GM19351 (cell line): Measurements from ENCODE around the gene RYR2.

Experiments
- ATAC-seq: cut with Tn5 transposase; IDR thresholded peaks from one replicate; pipeline ENCODE4 v1.9.1; 2021; ENCODE audit warnings: mild to moderate bottlenecking, moderate library complexity; ENCODE audit not compliant: unreplicated experiment

The RYR2 gene

GRCh38 chr1:237416924-237417655 lies 375.1 kb downstream of the RYR2 start:
- no peak for ATAC-seq

- no peak for ATAC-seq
Measured at GRCh38 chr1:237428809-237429208, 386.8 kb downstream of the RYR2 start.

- ATAC-seq, result no peak
Measured at GRCh38 chr1:237429252-237429651, 387.3 kb downstream of the RYR2 start.

GRCh38 chr1:237431448-237431847 lies 389.5 kb downstream of the RYR2 start:
- no peak for ATAC-seq

GRCh38 chr1:237440346-237440745 lies 398.4 kb downstream of the RYR2 start:
- ATAC-seq, result no peak

GRCh38 chr1:237444120-237444790 lies 402.3 kb downstream of the RYR2 start:
- ATAC-seq, result no peak

GRCh38 chr1:237448042-237448441 lies 406.1 kb downstream of the RYR2 start:
- no peak for ATAC-seq

GRCh38 chr1:237457573-237457972 lies 415.6 kb downstream of the RYR2 start:
- no peak for ATAC-seq

- no peak for ATAC-seq
Measured at GRCh38 chr1:237467320-237467719, 425.3 kb downstream of the RYR2 start.

GRCh38 chr1:237470712-237471338 lies 428.8 kb downstream of the RYR2 start:
- no peak for ATAC-seq

- ATAC-seq, result no peak
Measured at GRCh38 chr1:237471377-237471776, 429.4 kb downstream of the RYR2 start.

GRCh38 chr1:237471956-237472355 lies 430.0 kb downstream of the RYR2 start:
- no peak for ATAC-seq

- ATAC-seq, result no peak
Measured at GRCh38 chr1:237473854-237474253, 431.9 kb downstream of the RYR2 start.

GRCh38 chr1:237478082-237478481 lies 436.1 kb downstream of the RYR2 start:
- ATAC-seq, result no peak

- ATAC-seq, result no peak
Measured at GRCh38 chr1:237478842-237479241, 436.9 kb downstream of the RYR2 start.

- ATAC-seq, result no peak
Measured at GRCh38 chr1:237482777-237483176, 440.8 kb downstream of the RYR2 start.

- peak; percentile 74 for ATAC-seq
Measured at GRCh38 chr1:237492359-237492758, 450.4 kb downstream of the RYR2 start.

GRCh38 chr1:237500566-237500965 lies 458.6 kb downstream of the RYR2 start:
- ATAC-seq, result no peak

GRCh38 chr1:237503292-237503691 lies 461.3 kb downstream of the RYR2 start:
- no peak for ATAC-seq

- ATAC-seq, result peak; percentile 87
Measured at GRCh38 chr1:237507005-237507404, 465.0 kb downstream of the RYR2 start.

GRCh38 chr1:237509748-237510147 lies 467.8 kb downstream of the RYR2 start:
- ATAC-seq, result no peak

GRCh38 chr1:237525102-237525501 lies 483.1 kb downstream of the RYR2 start:
- ATAC-seq, result no peak
